CD14-positive monocyte (primary cell): Measurements from ENCODE around the gene GAS6. TPM values are rescaled to one million over a fixed set of nuclear protein-coding genes. Genes with fewer than 3 reads are reported as not detected.
A peak's percentile ranks its signal among the peaks of the same experiment; 100 is the strongest.

Experiments used
- DNase-seq, 3 donors: peaks; one replicate each; pipeline ENCODE4 v3.0.0-alpha.2; 2011 to 2022
- H2AFZ ChIP-seq: 2 replicates; pipeline ENCODE4 v1.6.0; 2012; ENCODE audit warnings: mild to moderate bottlenecking, low read depth, low read length, inconsistent platforms; ENCODE audit not compliant: insufficient read depth, poor library complexity, severe bottlenecking
- H3K27ac ChIP-seq, 2 donors: 1 replicate in 1 of 2; 2 replicates in 1 of 2; pipeline ENCODE4 v1.5.1; 2012 to 2013; ENCODE audit warnings: low read length in 2 of 2, control low read depth in 1 of 2, inconsistent platforms in 1 of 2, low read depth in 1 of 2, mild to moderate bottlenecking in 1 of 2
- H3K27me3 ChIP-seq, 2 donors: one replicate each; pipeline versions ENCODE4 v1.6.0 to v1.6.1; 2011 to 2013; ENCODE audit warnings: low read length in 2 of 2; ENCODE audit not compliant: control insufficient read depth in 2 of 2, insufficient read depth in 2 of 2
- H3K36me3 ChIP-seq, 2 donors: replicated peaks in 1 of 2; 1 replicate in 1 of 2; 2 replicates in 1 of 2; pipeline versions ENCODE4 v1.5.1 to v1.6.1; 2012 to 2013; ENCODE audit warnings: low read length in 2 of 2, control low read depth in 1 of 2, inconsistent platforms in 1 of 2, mild to moderate bottlenecking in 1 of 2; ENCODE audit not compliant: insufficient read depth in 2 of 2, control insufficient read depth in 1 of 2
- H3K4me1 ChIP-seq, 2 donors: 1 replicate in 1 of 2; 2 replicates in 1 of 2; pipeline versions ENCODE4 v1.5.1 to v1.6.1; 2012 to 2013; ENCODE audit warnings: low read length in 2 of 2, control low read depth in 1 of 2, inconsistent platforms in 1 of 2, mild to moderate bottlenecking in 1 of 2, moderate library complexity in 1 of 2; ENCODE audit not compliant: insufficient read depth in 2 of 2, control insufficient read depth in 1 of 2
- H3K4me2 ChIP-seq: replicated peaks from 2 replicates; pipeline ENCODE3; 2012; ENCODE audit warnings: low read length, moderate library complexity, mild to moderate bottlenecking; ENCODE audit not compliant: poor library complexity, severe bottlenecking; ENCODE audit errors: extremely low read depth
- H3K4me3 ChIP-seq, 3 experiments: fragments of 200-600 bp in 1 of 3; sonication (generic) in 1 of 3; replicated peaks in 1 of 3; 1 replicate in 2 of 3; 2 replicates in 1 of 3; pipeline ENCODE4 v1.5.1; 2011 to 2013; ENCODE audit warnings: low read length in 3 of 3, mild to moderate bottlenecking in 3 of 3, control low read depth in 2 of 3, low read depth in 2 of 3, inconsistent platforms in 1 of 3, moderate library complexity in 1 of 3
- H3K79me2 ChIP-seq: 2 replicates; pipeline ENCODE4 v1.6.0; 2012; ENCODE audit warnings: mild to moderate bottlenecking, control low read depth, inconsistent platforms, low read length, moderate library complexity; ENCODE audit not compliant: insufficient read depth
- H3K9ac ChIP-seq: 2 replicates; pipeline ENCODE4 v1.6.0; 2017; ENCODE audit warnings: low read length, mild to moderate bottlenecking; ENCODE audit not compliant: insufficient read depth, poor library complexity, severe bottlenecking
- H3K9me3 ChIP-seq, 2 donors: replicated peaks in 1 of 2; 1 replicate in 1 of 2; 2 replicates in 1 of 2; pipeline versions ENCODE4 v1.5.1 to v1.6.1; 2012 to 2013; ENCODE audit warnings: low read length in 2 of 2, control low read depth in 1 of 2; ENCODE audit not compliant: control insufficient read depth in 1 of 2, insufficient read depth in 1 of 2
- H4K20me1 ChIP-seq: 2 replicates; pipeline ENCODE4 v1.6.0; 2012; ENCODE audit warnings: mild to moderate bottlenecking, low read length, control low read depth, moderate library complexity; ENCODE audit not compliant: insufficient read depth
- H3K27ac Mint-ChIP-seq, 7 donors: one replicate each; pipeline ENCODE4 v1.8.0; 2020; ENCODE audit warnings: mild to moderate bottlenecking in 7 of 7, mixed read lengths in 7 of 7, moderate library complexity in 6 of 7, inconsistent platforms in 2 of 7
- H3K27me3 Mint-ChIP-seq, 3 donors: one replicate each; pipeline ENCODE4 v1.8.0; 2021 to 2022; ENCODE audit warnings: low read depth in 3 of 3, mild to moderate bottlenecking in 3 of 3, mixed read lengths in 3 of 3, moderate library complexity in 3 of 3, inconsistent platforms in 1 of 3
- H3K36me3 Mint-ChIP-seq, 2 donors: one replicate each; pipeline ENCODE4 v1.8.0; 2020; ENCODE audit warnings: mixed read lengths in 2 of 2, inconsistent platforms in 1 of 2, mild to moderate bottlenecking in 1 of 2
- H3K4me1 Mint-ChIP-seq: one replicate; pipeline ENCODE4 v1.8.0; 2020; ENCODE audit warnings: mild to moderate bottlenecking, mixed read lengths
- H3K4me3 Mint-ChIP-seq, 2 donors: one replicate each; pipeline ENCODE4 v1.8.0; 2020; ENCODE audit warnings: mild to moderate bottlenecking in 2 of 2, mixed read lengths in 2 of 2, moderate library complexity in 1 of 2
- H3K9me3 Mint-ChIP-seq, 7 donors: one replicate each; pipeline ENCODE4 v1.8.0; 2020 to 2022; ENCODE audit warnings: mixed read lengths in 7 of 7, mild to moderate bottlenecking in 6 of 7, moderate library complexity in 6 of 7, inconsistent platforms in 2 of 7
- CTCF ChIP-seq: fragments of 200-600 bp; IDR thresholded peaks from one replicate; pipeline ENCODE4 v1.8.0; 2022; ENCODE audit warnings: antibody characterized with exemption, mild to moderate bottlenecking
- WGBS: methylation state at CpG from one replicate; pipeline ENCODE4 v1.1.5; 2013; ENCODE audit warnings: missing lambda C conversion rate; ENCODE audit not compliant: insufficient coverage; 5-methylcytosine and 5-hydroxymethylcytosine counted together
- intact Hi-C, 2 donors: fragments of 100-400 bp; cut with micrococcal nuclease; formaldehyde crosslinking; loops; one replicate each; pipeline versions ENCODE4 v1.15.0 to v1.15.1; 2023
- polyA plus RNA-seq, 3 donors: library from polyadenylated mRNA; depleted of rRNA in 1 of 3; unstranded in 2 of 3; stranded (reverse) in 1 of 3; fragments of 300-500 nt in 2 of 3; fragments of >200 nt in 1 of 3; fragmentation: Illumina TruSeq in 2 of 3; gene quantifications; 1 replicate in 2 of 3; 2 replicates in 1 of 3; pipeline ENCODE4 v1.2.3, GENCODE V29; 2012 to 2021

GAS6 gene
- polyA plus RNA-seq, 3 donors: 1.8 to 7.5 (median 1.9) TPM

DNA sequence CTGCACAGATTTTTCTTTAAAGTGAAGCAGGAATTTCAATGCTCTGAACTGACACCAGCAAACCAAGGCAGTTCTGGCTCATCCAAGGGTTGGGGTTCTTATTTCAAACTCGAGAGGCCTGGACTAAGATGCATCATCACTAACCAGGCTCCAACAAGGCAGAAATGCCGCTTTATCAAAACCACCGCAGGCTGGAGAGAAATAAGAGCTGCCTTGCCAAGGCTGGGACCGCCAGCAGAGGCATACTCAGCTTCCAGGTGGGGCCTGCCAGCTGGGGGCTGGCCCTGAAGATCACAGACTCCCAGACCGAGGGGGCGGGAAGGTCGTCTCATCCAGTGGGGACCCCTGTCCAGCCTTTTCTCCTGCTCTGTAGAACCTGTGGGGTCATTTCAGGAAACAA is 37.4 kb upstream of the GAS6 start:
- intact Hi-C loops: no loop called here
- H3K4me3 Mint-ChIP-seq: no peak overlapping the region
- H3K27me3 ChIP-seq: peaks cover 0 to 2% of the 10 kb centered on the region in 2 donors
- H3K4me2 ChIP-seq: no peak overlapping the region
- H3K9me3 ChIP-seq: no peaks in the 10 kb centered on the region
- H3K27me3 Mint-ChIP-seq: peaks cover 5 to 12% (median 12%) of the 10 kb centered on the region in 3 donors
- H3K36me3 Mint-ChIP-seq: no peaks in the 10 kb centered on the region
- no peaks in the 10 kb centered on the region for H3K36me3 ChIP-seq
- no peak overlapping the region for H2AFZ ChIP-seq
- no peak overlapping the region for H3K9ac ChIP-seq
- no peaks in the 10 kb centered on the region for H4K20me1 ChIP-seq
- H3K27ac ChIP-seq: no peak overlapping the region
- DNase-seq: no peak
- no peaks in the 10 kb centered on the region for H3K79me2 ChIP-seq
- no peaks in the 10 kb centered on the region for H3K4me1 Mint-ChIP-seq
- no peak overlapping the region for H3K4me3 ChIP-seq
- peaks cover 0 to 6% (median 3%) of the 10 kb centered on the region in 7 donors for H3K9me3 Mint-ChIP-seq
- no peak for TF ChIP-seq CTCF
- no peak overlapping the region for H3K27ac Mint-ChIP-seq
- whole genome bisulfite sequencing: 93% methylated on average over 4 of the region's 7 CpGs
- no peaks in the 10 kb centered on the region for H3K4me1 ChIP-seq

- peaks cover 0 to 6% (median 4%) of the 10 kb centered on the region in 7 donors for H3K9me3 Mint-ChIP-seq
- H3K27ac ChIP-seq: no peak overlapping the region
- H3K27me3 Mint-ChIP-seq: peaks cover 2 to 13% (median 12%) of the 10 kb centered on the region in 3 donors
- H3K27me3 ChIP-seq: peaks cover 0 to 2% of the 10 kb centered on the region in 2 donors
- no peaks in the 10 kb centered on the region for H3K4me1 Mint-ChIP-seq
- no peaks in the 10 kb centered on the region for H3K9me3 ChIP-seq
- intact Hi-C loops: no loop called here
- 85% methylated on average over 10 of the region's 10 CpGs for WGBS
- H3K36me3 Mint-ChIP-seq: no peaks in the 10 kb centered on the region
- no peaks in the 10 kb centered on the region for H4K20me1 ChIP-seq
- no peak overlapping the region for H3K4me3 Mint-ChIP-seq
- H2AFZ ChIP-seq: no peak overlapping the region
- H3K36me3 ChIP-seq: no peaks in the 10 kb centered on the region
- no peaks in the 10 kb centered on the region for H3K4me1 ChIP-seq
- H3K9ac ChIP-seq: no peak overlapping the region
- no peak for TF ChIP-seq CTCF
- DNase-seq: no peak
- no peaks in the 10 kb centered on the region for H3K79me2 ChIP-seq
- no peak overlapping the region for H3K4me3 ChIP-seq
- no peak overlapping the region for H3K4me2 ChIP-seq
- peak overlapping the region in 1 of 7 donors; percentile 54 for H3K27ac Mint-ChIP-seq
These were observed 36.8 kb upstream of the GAS6 start for GRCh38 chr13:113900646-113901045.
